Neural cell (in vitro differentiated cells): Measurements from ENCODE around the gene ACTN2.

Source experiments
- EZH2 ChIP-seq: fragments of 200-600, 300-800 bp; shearing (Covaris generic), sonication (generic); IDR thresholded peaks from 2 replicates; pipeline ENCODE4 v1.6.1; 2014; ENCODE audit warnings: antibody characterized with exemption, low read length, borderline replicate concordance, mild to moderate bottlenecking; ENCODE audit not compliant: insufficient read depth, poor library complexity, severe bottlenecking
- TF ChIP-seq, protein P1 (sequence below): fragments of 450-650 bp; IDR thresholded peaks from 2 replicates; pipeline ENCODE4 v1.5.1; 2014; ENCODE audit warnings: antibody characterized with exemption, mild to moderate bottlenecking, moderate library complexity; ENCODE audit not compliant: poor library complexity, severe bottlenecking

DNA sequence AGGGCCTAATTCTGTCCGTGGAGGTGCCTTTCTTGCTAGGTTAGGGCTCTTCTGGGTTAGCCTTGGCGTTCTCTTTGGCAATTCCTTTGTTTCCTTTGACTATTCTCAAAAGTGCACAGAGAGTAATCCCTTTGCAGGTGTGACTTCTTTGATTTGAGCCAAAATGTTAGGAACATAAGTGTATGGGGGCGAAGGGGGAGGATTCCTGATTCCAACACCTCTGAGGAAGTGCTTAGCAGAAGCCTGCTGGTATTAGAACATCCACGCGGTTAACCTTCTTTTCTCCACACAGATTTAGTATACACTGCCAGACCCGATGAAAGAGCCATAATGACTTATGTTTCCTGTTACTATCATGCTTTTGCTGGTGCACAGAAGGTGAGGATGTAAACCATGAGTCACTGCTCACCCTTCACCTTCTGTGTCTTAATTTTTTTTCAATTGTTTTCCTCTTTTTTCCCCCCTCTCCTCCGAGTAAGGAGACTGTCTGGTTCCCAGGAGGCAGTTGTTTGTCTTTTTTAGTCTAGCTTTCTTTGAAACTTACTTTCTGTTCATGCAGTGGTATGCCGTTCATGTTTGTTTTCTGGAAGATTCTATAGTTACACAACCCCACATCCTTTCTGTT lies 48.0 kb downstream of the ACTN2 start:
- TF ChIP-seq EZH2 = no peak
- TF ChIP-seq, protein P1, sequence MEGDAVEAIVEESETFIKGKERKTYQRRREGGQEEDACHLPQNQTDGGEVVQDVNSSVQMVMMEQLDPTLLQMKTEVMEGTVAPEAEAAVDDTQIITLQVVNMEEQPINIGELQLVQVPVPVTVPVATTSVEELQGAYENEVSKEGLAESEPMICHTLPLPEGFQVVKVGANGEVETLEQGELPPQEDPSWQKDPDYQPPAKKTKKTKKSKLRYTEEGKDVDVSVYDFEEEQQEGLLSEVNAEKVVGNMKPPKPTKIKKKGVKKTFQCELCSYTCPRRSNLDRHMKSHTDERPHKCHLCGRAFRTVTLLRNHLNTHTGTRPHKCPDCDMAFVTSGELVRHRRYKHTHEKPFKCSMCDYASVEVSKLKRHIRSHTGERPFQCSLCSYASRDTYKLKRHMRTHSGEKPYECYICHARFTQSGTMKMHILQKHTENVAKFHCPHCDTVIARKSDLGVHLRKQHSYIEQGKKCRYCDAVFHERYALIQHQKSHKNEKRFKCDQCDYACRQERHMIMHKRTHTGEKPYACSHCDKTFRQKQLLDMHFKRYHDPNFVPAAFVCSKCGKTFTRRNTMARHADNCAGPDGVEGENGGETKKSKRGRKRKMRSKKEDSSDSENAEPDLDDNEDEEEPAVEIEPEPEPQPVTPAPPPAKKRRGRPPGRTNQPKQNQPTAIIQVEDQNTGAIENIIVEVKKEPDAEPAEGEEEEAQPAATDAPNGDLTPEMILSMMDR = no peak
